Medulla oblongata (tissue), 1 donor: ENCODE measurements around the gene AGBL1.
"Not testable (repeated sequence)": the region's sequence is repeated elsewhere in the genome, so short reads cannot be mapped to it uniquely, and the experiment has no call there.

ENCODE experiments used
- DNase-seq: peaks from one replicate; pipeline ENCODE4 v3.0.0-alpha.2; 2015; ENCODE audit errors: extremely low spot score

Gene AGBL1

DNA sequence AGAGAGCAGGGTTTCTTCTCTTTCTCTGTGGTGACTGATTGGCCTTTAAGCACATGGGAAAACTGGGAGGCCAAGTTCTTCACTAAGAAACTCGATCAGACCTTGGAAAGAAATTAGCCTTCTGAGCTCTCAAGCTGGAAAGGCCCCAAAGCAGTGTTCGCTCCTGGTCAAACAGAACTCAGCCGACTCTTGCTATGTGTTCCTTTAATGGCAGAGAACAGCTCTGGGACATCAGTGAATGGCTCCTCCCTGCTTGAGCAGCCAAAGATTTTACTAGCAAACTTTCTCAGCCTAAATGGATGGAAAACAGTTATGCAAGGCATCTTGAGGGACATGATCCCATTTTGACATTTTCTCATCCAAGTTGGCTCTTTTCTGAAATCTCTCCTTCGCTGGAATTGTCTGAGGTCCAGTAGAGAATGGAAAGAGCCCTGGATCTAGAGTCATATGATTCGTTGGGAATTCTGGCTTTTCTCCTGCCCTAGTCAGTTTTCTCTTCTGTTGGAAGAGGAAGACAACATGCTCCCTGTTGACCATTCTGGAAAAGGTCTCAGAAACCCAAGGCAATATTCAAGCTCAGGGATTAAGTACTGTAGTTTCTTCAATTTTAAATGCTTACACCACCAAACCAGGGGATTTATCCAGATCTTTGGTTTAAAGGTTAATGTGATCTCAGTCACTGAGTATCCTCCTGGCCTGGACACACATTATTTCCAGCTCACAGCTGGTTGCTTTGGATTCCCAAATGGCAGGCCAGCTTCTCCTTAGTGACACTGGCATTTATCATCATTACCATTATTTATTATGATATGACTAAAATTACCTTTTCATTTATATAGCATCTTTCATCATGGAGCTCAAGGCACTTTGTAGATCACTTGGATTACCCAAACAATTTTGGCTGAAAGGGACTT, 319.6 kb downstream of the AGBL1 start:
- DNase-seq: peak; percentile 5

DNA sequence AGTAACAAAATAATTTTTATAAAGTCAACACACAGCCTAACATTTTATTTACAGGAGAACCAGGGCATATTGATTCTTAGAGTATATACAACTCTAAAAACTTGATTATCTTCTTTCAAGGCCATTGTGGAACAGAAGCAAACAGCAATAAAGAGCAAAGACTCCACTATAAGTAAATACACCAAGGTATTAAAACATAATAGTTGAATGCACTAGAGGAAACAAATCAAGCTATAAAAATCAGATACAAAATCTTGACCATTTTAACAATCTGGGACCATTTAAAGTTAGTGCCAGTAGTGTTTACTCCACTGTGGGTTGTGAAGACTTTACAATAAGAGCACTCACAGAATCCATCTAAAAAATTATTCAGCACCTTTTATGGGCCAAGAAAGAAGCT, 323.6 kb downstream of the AGBL1 start:
- no peak for DNase-seq

DNA sequence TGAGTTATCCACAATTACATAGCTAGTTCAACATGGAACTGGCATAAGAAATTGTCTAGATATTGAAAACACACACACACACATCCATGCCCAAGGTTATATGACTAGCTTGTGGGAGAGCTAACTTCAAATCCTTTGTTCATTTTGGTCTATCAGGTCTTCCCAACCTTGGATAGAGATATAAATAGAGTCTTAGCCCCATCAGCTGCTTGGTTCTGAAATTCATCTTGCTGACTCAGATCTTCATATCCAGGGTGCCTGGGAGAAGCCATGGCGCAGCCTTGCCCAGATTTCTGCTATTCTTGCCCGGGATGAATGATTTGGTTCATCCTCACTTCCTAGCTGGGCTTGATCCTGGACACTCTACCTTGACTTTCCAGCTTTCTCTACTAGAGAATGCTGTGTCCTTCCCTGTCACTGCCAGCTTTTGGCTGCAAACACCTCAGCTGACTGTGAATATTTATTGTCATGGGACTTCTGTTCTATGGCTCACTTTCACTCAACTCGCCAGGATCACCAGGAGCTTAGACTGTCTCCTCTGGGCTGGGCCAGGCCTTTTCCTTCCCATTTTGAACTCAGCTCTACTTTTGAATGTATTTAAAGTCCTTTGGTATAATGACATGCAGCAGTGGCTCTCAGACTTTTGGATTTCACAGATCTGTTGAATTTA, 324.4 kb downstream of the AGBL1 start:
- no peak for DNase-seq

DNA sequence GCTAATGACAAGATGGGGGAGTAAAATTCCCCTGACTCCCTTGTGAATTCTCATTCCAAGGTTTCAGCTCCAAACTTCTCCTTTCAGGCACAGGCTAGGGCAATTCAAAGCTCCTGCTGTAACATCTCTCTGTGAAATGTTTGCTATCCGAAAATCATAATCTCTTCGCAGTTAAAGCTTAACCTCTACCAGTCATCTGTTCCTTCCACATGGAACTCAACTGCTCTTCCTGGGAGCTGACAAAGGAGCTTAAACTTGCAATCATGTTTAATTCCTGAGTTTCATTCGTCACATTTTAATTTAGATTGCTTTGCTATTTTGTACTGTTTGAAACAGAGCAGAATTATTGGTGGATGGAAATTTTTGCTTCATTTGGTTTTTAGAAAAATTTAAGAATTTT, 328.6 kb downstream of the AGBL1 start:
- no peak for DNase-seq

DNA sequence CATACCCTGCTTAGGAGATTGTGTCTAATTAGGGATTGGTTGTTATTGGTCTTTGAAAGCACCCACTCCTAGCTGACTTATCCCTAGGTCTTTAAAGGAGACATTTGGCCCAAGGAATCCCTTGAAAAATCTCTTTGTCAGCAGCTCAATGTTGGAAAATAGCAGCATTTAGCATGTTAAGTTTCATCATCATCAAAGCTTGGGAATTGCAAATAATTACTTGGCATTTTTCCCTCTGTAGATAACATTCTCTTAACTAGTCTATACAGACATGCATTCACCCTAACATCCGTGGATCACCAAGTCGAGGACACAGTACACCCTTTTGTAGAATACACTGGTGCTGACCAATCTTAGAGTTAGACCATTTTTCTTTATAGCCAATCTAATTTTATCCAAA, 332.2 kb downstream of the AGBL1 start:
- DNase-seq: no peak

DNA sequence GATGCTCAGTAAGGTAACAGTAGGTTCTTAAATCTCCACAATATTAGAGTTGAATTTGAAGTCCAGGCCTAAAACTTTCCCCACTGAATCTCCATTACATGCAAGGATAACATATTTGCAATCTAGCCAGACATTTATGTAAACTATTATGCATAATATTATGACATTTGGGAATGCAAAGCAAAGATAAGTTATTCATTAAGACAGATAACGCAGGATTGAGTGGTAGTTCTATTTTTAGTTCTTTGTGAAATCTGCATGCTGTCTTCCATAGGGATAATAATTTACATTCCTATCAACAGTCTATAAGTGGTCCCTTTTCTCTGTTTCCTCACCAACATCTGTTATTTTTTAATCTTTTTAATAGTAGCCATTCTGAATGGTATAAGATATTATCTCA, 333.5 kb downstream of the AGBL1 start:
- no peak for DNase-seq

DNA sequence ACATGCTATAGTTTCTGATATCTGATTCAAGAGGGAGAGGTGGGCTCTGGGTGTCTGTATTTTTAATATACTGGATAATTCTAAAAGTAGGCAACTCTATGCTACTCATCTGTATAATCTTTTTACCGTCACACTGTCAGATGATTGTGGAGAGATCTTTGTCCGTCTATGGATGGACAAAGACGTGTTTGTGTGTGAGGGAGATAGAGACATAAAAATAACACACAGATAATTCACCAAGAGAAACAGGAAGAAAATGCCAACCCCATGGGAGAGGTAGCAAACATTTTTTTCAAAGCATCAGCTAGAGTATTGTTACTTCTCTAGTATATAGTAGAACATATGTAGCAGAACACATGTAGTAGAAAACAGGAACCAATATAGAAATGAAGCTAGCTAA, 346.1 kb downstream of the AGBL1 start:
- no peak for DNase-seq

DNA sequence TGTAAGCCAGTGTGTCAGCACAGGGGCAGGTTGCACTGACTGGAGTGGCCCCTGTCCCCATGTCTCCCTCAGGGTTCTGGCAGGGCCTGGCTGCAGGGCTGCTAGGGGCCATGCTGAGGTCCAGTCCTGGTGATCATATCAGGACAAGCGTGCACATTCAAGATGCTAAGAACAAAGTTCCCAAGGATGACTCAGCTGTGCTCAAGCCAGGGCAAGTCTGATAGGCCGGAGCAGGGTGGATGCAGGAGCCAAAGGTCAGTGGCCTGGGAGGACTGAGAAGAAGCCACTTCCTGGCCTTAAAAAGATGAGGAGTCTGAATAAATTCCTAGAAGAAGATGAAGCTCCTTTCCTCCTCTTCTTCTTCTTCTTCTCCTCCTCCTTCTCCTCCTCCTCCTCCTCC, 353.2 kb downstream of the AGBL1 start:
- no peak for DNase-seq

DNA sequence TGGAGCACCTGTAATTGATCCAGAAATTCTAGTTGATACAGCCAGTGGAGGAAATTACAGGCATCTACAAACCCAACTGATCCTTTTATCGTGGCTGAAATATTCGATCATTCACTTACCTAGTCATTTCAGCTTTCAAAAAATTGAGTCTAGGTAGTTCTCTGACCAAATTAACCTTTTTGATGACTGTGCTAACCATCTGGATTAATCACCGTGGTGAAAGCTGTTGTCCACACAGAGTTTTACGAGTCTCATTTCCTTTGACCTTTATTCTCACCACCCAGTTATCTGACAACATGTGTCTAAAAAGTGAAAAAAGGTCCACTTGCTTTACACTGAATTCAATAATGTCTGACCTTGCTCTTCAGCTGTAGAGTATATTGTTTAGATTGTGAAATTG, 354.3 kb downstream of the AGBL1 start:
- DNase-seq: no peak

DNA sequence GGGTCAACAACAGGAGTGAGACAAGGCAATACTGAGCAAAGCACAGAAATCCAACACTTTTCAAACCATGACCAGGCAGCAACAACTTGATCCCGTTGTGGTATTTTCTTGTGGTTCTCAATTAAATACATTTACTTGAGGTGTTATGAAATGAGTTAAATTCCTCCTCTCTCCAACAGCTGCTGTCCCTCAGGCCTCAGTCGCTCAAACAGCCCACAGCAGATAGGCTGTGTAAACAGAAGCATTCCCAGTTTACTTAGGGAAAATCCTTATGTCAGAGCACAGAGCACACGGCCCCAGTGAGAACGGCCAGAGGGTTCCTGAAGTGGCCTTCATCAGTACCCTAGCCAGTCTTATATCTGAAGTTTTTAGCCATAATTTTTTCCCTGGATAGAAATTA, 359.9 kb downstream of the AGBL1 start:
- DNase-seq: no peak

DNA sequence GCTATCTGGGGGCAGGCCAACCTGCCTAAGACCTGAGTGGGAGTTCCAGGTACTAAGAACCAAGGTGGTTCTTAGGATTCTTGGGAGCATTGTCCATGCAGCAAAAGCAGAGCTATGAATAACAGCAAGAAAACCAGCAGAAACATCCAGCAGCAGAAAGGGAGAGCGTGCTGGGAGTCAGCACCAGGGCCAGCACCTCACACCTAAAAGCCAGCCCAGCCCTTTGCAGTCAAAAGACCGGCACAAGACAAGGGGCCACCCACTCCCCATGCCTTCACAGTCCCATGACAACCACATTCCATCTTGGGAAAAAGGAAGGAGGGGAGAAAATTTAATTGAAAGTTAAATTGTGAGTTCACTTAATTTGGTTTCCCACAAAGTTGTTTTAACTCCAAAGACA, 364.9 kb downstream of the AGBL1 start:
- DNase-seq: no peak

DNA sequence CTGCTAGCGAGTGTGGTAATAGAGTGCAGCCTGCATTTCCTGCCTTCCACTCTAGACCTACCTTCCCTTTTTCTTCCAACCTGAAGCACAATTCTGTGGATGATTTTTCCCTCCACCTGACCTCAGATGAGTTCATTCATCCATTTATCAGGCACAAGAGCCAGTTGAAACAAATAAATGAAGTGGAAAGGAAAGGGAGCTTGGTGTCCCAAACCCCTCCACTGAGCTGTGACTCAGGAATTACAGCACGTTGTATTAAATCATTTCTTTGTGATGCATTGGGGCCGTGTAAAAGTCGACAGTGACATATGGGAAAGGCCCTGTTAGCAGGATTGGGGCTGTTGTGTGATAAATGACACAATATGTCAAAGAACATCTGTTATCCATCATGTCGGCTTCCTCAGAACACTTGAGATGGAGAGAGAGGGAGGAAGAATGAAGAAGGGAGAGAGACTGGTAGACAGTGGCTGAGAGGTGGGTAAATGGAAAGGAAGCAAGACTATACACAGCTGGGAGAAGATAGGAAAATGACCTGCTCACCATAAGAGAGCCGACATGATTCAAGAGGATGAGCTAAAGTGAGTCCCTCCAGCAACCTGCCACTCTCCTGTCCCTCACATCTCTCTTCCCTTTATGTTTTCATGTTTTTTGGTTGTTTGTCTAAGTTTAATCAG, 366.0 kb downstream of the AGBL1 start:
- DNase-seq: no peak

DNA sequence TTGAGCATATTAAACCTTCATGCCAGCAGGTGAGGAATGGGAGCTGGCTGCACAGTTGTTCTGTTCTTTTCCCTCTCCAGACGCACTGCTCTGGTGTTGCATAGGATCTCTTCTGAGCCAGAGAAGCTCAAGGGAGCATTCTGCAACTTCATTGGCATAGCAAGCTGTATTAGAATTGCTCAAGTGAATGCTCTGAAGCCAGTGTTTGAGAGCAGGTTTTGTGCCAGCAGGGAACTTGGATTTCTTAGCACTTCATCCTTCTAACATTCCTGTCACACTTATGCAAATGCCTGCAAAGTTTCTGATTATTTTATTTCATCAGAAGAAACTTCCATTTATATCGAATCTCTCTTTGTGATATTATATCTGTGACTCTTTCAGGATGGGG, 366.6 kb downstream of the AGBL1 start:
- DNase-seq: no peak

DNA sequence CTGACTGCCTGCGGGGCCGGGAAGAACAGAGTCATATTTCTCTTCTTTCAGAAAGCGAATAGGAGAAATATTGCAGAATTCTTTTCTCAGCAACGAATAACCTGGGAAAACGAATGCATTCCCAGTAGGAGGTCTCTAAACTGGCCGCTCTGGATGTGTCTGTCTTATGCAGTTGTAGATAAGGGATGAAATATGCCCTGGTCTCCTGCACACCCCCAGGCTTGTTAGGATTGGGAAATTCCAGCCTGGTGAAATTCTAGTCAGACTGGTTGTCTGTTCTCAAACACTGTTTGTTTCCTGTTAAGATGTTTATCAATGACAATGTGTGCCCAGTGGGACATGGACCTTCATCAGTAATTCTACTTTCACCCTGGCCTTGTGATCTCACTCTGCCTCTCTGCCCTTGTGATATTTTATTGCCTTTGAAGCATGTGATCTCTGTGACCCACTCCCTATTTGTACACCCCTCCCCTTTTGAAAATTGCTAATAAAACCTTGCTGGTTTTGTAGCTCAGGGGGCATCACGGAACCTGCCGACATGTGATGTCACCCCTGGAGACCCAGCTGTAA, 385.9 kb downstream of the AGBL1 start:
- DNase-seq: not testable (repeated sequence)

DNA sequence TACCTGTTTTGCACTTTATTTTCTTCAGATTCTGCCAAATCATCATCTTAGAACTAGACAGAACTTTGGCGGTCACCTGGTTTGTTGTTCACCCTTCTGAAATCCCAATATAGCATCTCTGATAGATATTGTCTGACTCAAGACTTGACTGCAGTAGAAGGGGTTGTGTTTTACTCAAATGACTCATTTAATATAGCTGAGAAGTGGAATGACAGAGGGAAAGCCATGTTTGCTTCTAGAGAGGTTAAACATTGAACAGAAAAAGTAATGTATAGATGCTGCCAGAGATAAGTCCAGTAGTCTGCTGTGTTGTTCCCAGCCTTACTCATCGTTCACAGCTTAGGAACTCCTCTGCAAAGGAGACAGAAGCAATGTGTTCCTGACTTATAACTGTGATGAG, 402.0 kb downstream of the AGBL1 start:
- DNase-seq: no peak

DNA sequence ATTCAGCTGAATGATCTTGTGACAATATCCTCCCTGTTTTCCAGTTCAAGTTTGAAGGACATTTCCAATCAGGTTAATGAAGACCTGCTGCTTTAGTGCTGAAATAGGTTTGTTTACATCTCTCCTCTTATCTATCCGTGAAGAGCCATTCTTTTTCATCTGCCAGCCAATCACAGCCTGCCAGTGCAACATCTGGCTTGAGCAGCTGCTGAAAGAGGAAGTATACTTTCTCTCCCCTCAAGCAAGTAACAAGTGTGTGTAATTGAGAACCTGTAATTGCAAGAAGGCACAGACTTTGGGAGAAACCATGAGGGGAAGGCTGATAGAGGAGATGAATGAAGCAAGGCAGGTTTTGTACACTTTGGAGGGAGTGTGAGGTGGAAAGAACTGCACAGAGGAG, 404.3 kb downstream of the AGBL1 start:
- no peak for DNase-seq

DNA sequence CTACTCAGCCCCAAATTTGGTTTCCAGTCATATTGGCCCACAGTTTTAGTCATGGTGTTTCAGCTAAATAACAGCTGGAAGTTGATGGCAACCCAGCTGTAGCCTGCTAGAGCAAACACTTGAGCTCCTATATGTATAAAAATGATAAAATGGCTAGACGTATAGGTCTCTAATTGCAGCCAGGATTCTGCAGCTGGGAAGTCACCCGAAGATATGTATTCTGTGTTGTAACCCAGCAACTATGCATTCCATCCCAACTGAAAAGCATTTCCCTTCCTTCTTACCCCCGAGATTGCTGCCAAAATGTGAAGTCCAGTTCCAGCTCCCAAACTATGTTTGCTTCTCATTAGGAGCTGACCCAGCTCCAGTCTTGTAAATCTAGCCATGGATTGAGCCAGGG, 408.4 kb downstream of the AGBL1 start:
- DNase-seq: no peak

DNA sequence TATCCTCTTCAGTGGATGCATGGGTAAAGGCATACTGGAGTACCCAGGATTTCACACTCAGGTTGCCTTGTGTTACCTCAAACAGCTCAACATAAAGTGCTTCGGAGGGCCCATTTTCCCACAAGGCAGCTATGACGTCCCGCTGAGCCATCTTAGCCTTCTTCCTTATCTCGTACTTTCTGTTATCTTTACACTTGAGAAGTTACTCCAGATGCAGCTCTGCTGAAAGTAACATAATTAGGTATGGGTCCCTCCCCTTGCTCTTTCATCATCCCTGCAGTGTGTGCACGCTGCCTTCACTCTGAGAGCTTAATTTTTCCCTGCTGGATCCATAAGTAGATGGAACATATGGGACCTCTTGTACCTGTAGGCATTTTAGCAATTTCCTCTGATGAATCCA, 410.3 kb downstream of the AGBL1 start:
- no peak for DNase-seq

DNA sequence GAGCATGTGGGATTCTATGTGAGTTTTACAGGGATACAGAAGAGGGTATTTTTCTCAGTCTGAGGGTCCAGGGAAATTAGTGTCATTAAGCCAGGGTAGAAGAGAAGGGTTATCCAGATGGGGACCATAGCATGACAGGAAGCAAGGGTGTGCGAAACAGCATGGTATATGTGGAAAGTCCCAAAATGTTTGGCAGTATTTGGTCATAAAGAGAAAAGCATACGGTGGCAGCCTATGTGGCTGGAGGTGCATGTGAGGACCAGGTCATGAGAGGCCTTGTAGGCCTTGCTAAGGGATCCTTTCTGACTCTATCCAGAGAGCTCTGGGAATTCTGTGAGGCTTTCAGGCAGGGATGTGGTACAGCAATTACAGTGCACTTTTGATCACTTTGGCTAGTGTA, 411.4 kb downstream of the AGBL1 start:
- DNase-seq: no peak

DNA sequence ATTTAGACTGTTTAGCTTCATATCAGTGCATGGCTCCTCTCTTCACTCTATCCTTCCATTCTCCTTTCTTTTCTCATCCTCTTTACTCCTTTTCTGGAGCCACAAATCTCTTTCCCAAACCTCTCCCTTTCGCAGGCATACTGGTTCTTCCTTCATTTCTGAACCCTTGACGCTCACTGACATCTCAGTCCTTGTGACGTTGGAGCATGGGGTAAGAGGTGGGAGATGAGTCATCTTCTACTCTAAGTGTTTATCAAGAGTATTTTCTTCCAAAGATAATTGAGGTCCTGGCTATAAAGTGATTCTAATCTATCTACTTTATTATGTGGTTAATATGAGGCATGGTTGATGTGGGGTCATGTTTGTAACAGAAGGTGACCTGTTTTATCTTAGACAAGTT, 414.2 kb downstream of the AGBL1 start:
- no peak for DNase-seq

DNA sequence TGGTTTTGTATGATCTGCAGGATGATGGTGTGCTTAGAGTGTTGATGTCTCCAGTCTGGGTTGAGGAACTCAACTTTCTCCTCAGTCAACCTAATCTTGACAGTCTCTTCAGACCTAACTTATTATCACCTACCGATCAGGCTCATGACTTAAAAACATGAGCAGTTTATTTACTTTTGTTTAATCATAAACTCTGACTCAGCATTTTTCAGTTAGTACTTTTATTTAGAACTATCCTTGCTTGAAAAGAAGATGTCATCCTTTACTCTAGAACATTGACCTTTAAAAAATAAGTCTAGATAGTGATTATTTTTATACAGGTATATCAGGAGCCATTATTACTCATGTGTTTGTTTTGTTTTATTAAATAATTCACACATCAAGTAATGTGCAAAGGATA, 414.8 kb downstream of the AGBL1 start:
- no peak for DNase-seq

DNA sequence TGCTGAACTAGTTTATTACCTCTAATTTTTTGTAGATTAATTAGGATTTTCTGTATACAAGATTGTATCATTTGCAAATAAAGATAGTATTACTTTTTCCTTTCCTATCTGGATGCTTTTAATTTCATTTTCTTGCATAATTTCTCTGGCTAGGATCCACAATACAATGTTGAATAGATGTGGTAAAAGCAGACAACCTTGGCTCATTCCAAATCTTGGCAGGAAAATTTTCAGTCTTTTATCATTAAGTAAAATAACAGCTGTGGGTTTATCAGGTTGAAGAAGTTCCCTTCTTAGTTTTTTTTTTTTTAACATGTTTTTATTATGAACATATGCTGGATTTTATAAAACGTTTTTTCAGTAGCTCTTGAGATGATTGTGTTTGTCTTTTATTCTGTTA, 422.6 kb downstream of the AGBL1 start:
- no peak for DNase-seq

DNA sequence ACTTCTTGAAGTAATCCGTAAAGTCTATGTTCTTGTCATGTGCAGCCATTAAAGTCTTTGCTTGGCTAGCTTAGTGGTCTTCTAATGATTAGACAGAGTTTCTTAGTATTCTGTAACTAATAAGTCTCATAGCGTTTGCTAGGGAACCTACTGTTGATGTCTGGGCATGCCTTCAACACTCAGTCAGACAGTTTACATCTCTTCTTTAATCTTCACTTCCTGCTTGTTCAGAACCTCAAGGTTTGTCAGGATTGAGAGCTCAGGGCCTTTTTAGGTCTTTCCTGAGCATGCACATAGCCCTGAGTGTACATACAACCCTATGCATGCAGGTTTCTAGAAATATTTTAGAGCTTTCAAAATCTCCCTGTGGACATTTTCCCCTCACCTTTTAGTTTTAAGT, 426.3 kb downstream of the AGBL1 start:
- no peak for DNase-seq
